ENCODE results near the gene KCNK17. TPM values are rescaled to one million over a fixed set of nuclear protein-coding genes. Genes with fewer than 3 reads are reported as not detected.

Gene KCNK17
- total and polyA plus RNA-seq, 4 donors, result 0.20 to 0.66 (median 0.56) TPM

Other genes with a start within 250 kb of the KCNK17 start
- 10 to 100 TPM; 17.9 to 21.7 TPM for gene SAYSD1, start 199.2 kb downstream of the KCNK17 start, total RNA-seq
- gene SAYSD1, start 199.2 kb downstream of the KCNK17 start, polyA plus RNA-seq (ENCODE audit: insufficient read length in 2 of 2), result 10 to 100 TPM; 20.7 to 27.9 TPM
- gene KCNK5, start 84.9 kb downstream of the KCNK17 start, total RNA-seq, result 1 to 10 TPM; 7.4 to 7.5 TPM
- gene KCNK5, start 84.9 kb downstream of the KCNK17 start, polyA plus RNA-seq (ENCODE audit: insufficient read length in 2 of 2), result 1 to 10 TPM in 1 of 2 donors, under 1 TPM in 1; 0.73 to 4.8 TPM
- gene KCNK16, start 8.3 kb upstream of the KCNK17 start, total RNA-seq, result not detected
- not detected for gene KCNK16, start 8.3 kb upstream of the KCNK17 start, polyA plus RNA-seq (ENCODE audit: insufficient read length in 2 of 2)

All from spinal cord (tissue), 4 donors.